Endothelial cell of umbilical vein (primary cell): ENCODE measurements around the gene MYL1. TPM values are rescaled to one million over a fixed set of nuclear protein-coding genes. Genes with fewer than 3 reads are reported as not detected.

Experiments
- BruUV-seq: library from RNA; stranded (reverse); fragments of 400-500 nt; replicated peaks from 2 replicates; lab custom pipeline; 2021; lab: Mats Ljungman, UMichigan
- CTCF ChIA-PET: fragments of 300-600, 350-600 bp; sonication (Branson Sonifier 250); formaldehyde crosslinking; loops from one replicate; lab custom pipeline; 2021; ENCODE audit warnings: antibody characterized with exemption, inconsistent platforms; lab: Charles Lee
- POLR2A ChIA-PET: fragments of 300-600, 350-600 bp; sonication (Branson Sonifier 250); formaldehyde crosslinking; loops from one replicate; lab custom pipeline; 2021; ENCODE audit warnings: antibody characterized with exemption, inconsistent platforms; lab: Charles Lee
- DNase-seq: peaks from one replicate; pipeline ENCODE4 v3.0.0-alpha.2; 2011; ENCODE audit warnings: low read depth, low spot score
- FAIRE-seq: peaks from 2 replicates; lab custom pipeline; 2011; peaks lifted over from hg19 to GRCh38; lab: Jason Lieb, UNC
- H2AFZ ChIP-seq: 2 replicates; pipeline ENCODE4 v1.6.0; 2012; ENCODE audit warnings: low read depth, low read length, control low read depth, inconsistent platforms
- H3K27ac ChIP-seq: 2 replicates; pipeline ENCODE4 v1.5.1; 2011; ENCODE audit warnings: low read depth, mild to moderate bottlenecking, control low read depth, low read length, moderate library complexity; ENCODE audit not compliant: insufficient read depth
- H3K27me3 ChIP-seq, 2 experiments: 2 replicates each; pipeline versions ENCODE4 v1.6.0 to v1.6.1; 2011; ENCODE audit warnings: low read length in 2 of 2, mixed read lengths in 1 of 2; ENCODE audit not compliant: control insufficient read depth in 2 of 2, insufficient read depth in 2 of 2
- H3K36me3 ChIP-seq, 2 experiments: 2 replicates in 1 of 2; 3 replicates in 1 of 2; pipeline ENCODE4 v1.5.1; 2011; ENCODE audit warnings: low read length in 2 of 2, mild to moderate bottlenecking in 1 of 2, moderate library complexity in 1 of 2; ENCODE audit not compliant: control insufficient read depth in 2 of 2, insufficient read depth in 2 of 2; ENCODE audit errors: extremely low read depth in 1 of 2
- H3K4me1 ChIP-seq: 3 replicates; pipeline ENCODE4 v1.5.1; 2011; ENCODE audit warnings: mild to moderate bottlenecking, low read length; ENCODE audit not compliant: control insufficient read depth, insufficient read depth; ENCODE audit errors: extremely low read depth
- H3K4me2 ChIP-seq: 2 replicates; pipeline ENCODE4 v1.6.1; 2011; ENCODE audit warnings: low read length, control low read depth, mixed read lengths; ENCODE audit not compliant: insufficient read depth
- H3K4me3 ChIP-seq, 3 experiments: fragments of 200-600 bp in 1 of 3; sonication (generic), shearing (Covaris generic) in 1 of 3; replicated peaks in 1 of 3; 2 replicates each; pipeline ENCODE4 v1.5.1; 2011 to 2016; ENCODE audit warnings: control low read depth in 3 of 3, low read length in 3 of 3, mild to moderate bottlenecking in 2 of 3, inconsistent platforms in 1 of 3, low read depth in 1 of 3, moderate library complexity in 1 of 3; ENCODE audit not compliant: insufficient read depth in 1 of 3
- H3K79me2 ChIP-seq: 2 replicates; pipeline ENCODE4 v1.6.0; 2012; ENCODE audit warnings: low read length, inconsistent platforms; ENCODE audit not compliant: control insufficient read depth, insufficient read depth
- H3K9ac ChIP-seq: replicated peaks from 2 replicates; pipeline ENCODE3; 2011; ENCODE audit warnings: low read length, control low read depth; ENCODE audit not compliant: insufficient read depth; ENCODE audit errors: extremely low read depth
- H3K9me1 ChIP-seq: replicated peaks from 3 replicates; pipeline ENCODE4 v1.6.0; 2011; ENCODE audit warnings: mild to moderate bottlenecking, low read length; ENCODE audit not compliant: control insufficient read depth, insufficient read depth; ENCODE audit errors: extremely low read depth
- H3K9me3 ChIP-seq: replicated peaks from 2 replicates; pipeline ENCODE4 v1.5.1; 2012; ENCODE audit warnings: low read length, inconsistent platforms; ENCODE audit not compliant: control insufficient read depth, insufficient read depth
- H4K20me1 ChIP-seq: replicated peaks from 2 replicates; pipeline ENCODE3; 2011; ENCODE audit warnings: mild to moderate bottlenecking, low read length; ENCODE audit not compliant: control insufficient read depth, insufficient read depth; ENCODE audit errors: extremely low read depth
- EZH2 ChIP-seq: IDR thresholded peaks from 2 replicates; pipeline ENCODE4 v1.6.1; 2012; ENCODE audit warnings: borderline replicate concordance, low read depth, mild to moderate bottlenecking, moderate library complexity, low read length, inconsistent platforms; ENCODE audit not compliant: severe bottlenecking
- FOS ChIP-seq: IDR thresholded peaks from 2 replicates; pipeline ENCODE4 v1.6.1; 2011; ENCODE audit warnings: mild to moderate bottlenecking, low read length, moderate library complexity, borderline replicate concordance; ENCODE audit not compliant: insufficient read depth
- GATA2 ChIP-seq: IDR thresholded peaks from 2 replicates; pipeline ENCODE4 v1.7.0; 2011; ENCODE audit warnings: low read depth, mild to moderate bottlenecking, moderate library complexity, mixed read lengths, low read length; ENCODE audit not compliant: insufficient read length, insufficient read depth
- JUN ChIP-seq: IDR thresholded peaks from 2 replicates; pipeline ENCODE4 v1.6.1; 2011; ENCODE audit warnings: borderline replicate concordance, low read depth; ENCODE audit not compliant: insufficient read length, insufficient read depth
- MYC ChIP-seq: IDR thresholded peaks from one replicate; pipeline ENCODE4 v1.6.1; 2011; ENCODE audit warnings: mild to moderate bottlenecking, low read depth, low read length
- POLR2A ChIP-seq: IDR thresholded peaks from 2 replicates; pipeline ENCODE4 v1.6.1; 2012; ENCODE audit warnings: low read depth, mild to moderate bottlenecking, control low read depth, low read length
- POLR2AphosphoS5 ChIP-seq: IDR thresholded peaks from 2 replicates; pipeline ENCODE4 v1.6.1; 2012; ENCODE audit warnings: low read depth, mild to moderate bottlenecking, control low read depth, low read length, moderate library complexity; ENCODE audit not compliant: insufficient read depth
- dilution Hi-C: fragments of 300-500 bp; cut with MboI; formaldehyde crosslinking; loops from one replicate; pipeline ENCODE4 v1.15.0; 2019; ENCODE audit warnings: low sequenced_read_pairs; ENCODE audit not compliant: extremely low pct_ligation_motif_present
- intact Hi-C: fragments of 100-400 bp; cut with micrococcal nuclease; formaldehyde crosslinking; loops from one replicate; pipeline ENCODE4 v1.10.0; 2022
- polyA plus RNA-seq, 4 experiments: library from polyadenylated mRNA; depleted of rRNA in 3 of 4; stranded (reverse) in 3 of 4; unstranded in 1 of 4; fragments of >200 nt; gene quantifications; 2 replicates each; pipeline versions ENCODE4 v1.2.1 to v1.2.3, GENCODE V29; 2011 to 2012; ENCODE audit warnings: missing spikeins in 1 of 4
- total RNA-seq: library from RNA; stranded (reverse); gene quantifications from 2 replicates; pipeline ENCODE4 v1.2.3, GENCODE V29; 2021
- TF ChIP-seq, protein P1 (sequence below), 2 donors: IDR thresholded peaks; 1 replicate in 1 of 2; 2 replicates in 1 of 2; pipeline ENCODE4 v1.5.1; 2011; ENCODE audit warnings: low read length in 2 of 2, mild to moderate bottlenecking in 2 of 2, moderate library complexity in 2 of 2, control low read depth in 1 of 2, inconsistent platforms in 1 of 2, low read depth in 1 of 2; ENCODE audit not compliant: insufficient read depth in 1 of 2; ENCODE audit errors: extremely low read depth in 1 of 2
- TF ChIP-seq, protein P2 (sequence below): IDR thresholded peaks from 2 replicates; pipeline ENCODE4 v1.6.1; 2011; ENCODE audit not compliant: insufficient read depth, insufficient read length

Gene MYL1
- total and polyA plus RNA-seq, 2 donors (not counting 3 experiments of a cell fraction or from before 2014, with no cell fraction given) = not detected

GRCh38 chr2:210299866-210300373 is 15.1 kb downstream of the MYL1 start:
- POLR2A ChIA-PET = no interaction called here
- CTCF ChIA-PET = no interaction called here
- no peak overlapping the region for H3K4me2 ChIP-seq

More at GRCh38 chr2:210299866-210300373, 15.1 kb downstream of the MYL1 start:
- no peak overlapping the region for H3K4me3 ChIP-seq
- H3K9ac ChIP-seq = no peak overlapping the region
- H3K9me1 ChIP-seq = no peaks in the 10 kb centered on the region
- dilution Hi-C loops (no loop called here), intact Hi-C loops (no loop called here)
- H3K36me3 ChIP-seq = no peaks in the 10 kb centered on the region
- no peaks in the 10 kb centered on the region for H3K27me3 ChIP-seq
- H4K20me1 ChIP-seq = no peaks in the 10 kb centered on the region
- no peak overlapping the region for H3K27ac ChIP-seq
- FAIRE-seq (no peak), DNase-seq (no peak)
- H3K9me3 ChIP-seq = no peaks in the 10 kb centered on the region
- no peak for TF ChIP-seq MYC
- TF ChIP-seq GATA2 = no peak
- no peak for TF ChIP-seq POLR2A
- no peak for TF ChIP-seq EZH2
- TF ChIP-seq FOS = no peak
- TF ChIP-seq, protein P1, sequence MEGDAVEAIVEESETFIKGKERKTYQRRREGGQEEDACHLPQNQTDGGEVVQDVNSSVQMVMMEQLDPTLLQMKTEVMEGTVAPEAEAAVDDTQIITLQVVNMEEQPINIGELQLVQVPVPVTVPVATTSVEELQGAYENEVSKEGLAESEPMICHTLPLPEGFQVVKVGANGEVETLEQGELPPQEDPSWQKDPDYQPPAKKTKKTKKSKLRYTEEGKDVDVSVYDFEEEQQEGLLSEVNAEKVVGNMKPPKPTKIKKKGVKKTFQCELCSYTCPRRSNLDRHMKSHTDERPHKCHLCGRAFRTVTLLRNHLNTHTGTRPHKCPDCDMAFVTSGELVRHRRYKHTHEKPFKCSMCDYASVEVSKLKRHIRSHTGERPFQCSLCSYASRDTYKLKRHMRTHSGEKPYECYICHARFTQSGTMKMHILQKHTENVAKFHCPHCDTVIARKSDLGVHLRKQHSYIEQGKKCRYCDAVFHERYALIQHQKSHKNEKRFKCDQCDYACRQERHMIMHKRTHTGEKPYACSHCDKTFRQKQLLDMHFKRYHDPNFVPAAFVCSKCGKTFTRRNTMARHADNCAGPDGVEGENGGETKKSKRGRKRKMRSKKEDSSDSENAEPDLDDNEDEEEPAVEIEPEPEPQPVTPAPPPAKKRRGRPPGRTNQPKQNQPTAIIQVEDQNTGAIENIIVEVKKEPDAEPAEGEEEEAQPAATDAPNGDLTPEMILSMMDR (IDR thresholded peaks at IDR 0.05; ENCODE audit: extremely low read depth in 1 of 2, insufficient read depth in 1 of 2, low read depth in 1 of 2, low read length in 2 of 2) = no peak
- TF ChIP-seq, protein P2, sequence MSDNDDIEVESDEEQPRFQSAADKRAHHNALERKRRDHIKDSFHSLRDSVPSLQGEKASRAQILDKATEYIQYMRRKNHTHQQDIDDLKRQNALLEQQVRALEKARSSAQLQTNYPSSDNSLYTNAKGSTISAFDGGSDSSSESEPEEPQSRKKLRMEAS = no peak
- TF ChIP-seq JUN = no peak
- no peak for TF ChIP-seq POLR2AphosphoS5
- H2AFZ ChIP-seq = no peak overlapping the region
- no TSS peak for BruUV-seq
- no peaks in the 10 kb centered on the region for H3K79me2 ChIP-seq
- no peaks in the 10 kb centered on the region for H3K4me1 ChIP-seq
